GM19468 (cell line): ENCODE measurements around the gene DDC.

Experiments used
- ATAC-seq: cut with Tn5 transposase; IDR thresholded peaks from one replicate; pipeline ENCODE4 v1.9.1; 2021; ENCODE audit warnings: mild to moderate bottlenecking, moderate library complexity, moderate number of reproducible peaks; ENCODE audit not compliant: unreplicated experiment; ENCODE audit errors: extremely low read depth

DDC gene

GRCh38 chr7:50495746-50496145 lies 69.5 kb downstream of the DDC start:
- ATAC-seq: no peak

GRCh38 chr7:50492770-50493519 lies 72.3 kb downstream of the DDC start:
- ATAC-seq: no peak

- ATAC-seq: no peak
These were observed 73.3 kb downstream of the DDC start for GRCh38 chr7:50491943-50492342.

GRCh38 chr7:50491209-50491608 lies 74.0 kb downstream of the DDC start:
- ATAC-seq: no peak

- no peak for ATAC-seq
These were observed 76.8 kb downstream of the DDC start for GRCh38 chr7:50488379-50488778.

- ATAC-seq: no peak
These were observed 78.7 kb downstream of the DDC start for GRCh38 chr7:50486512-50486911.

GRCh38 chr7:50481867-50482266 lies 83.3 kb downstream of the DDC start:
- no peak for ATAC-seq

GRCh38 chr7:50480797-50481196 lies 84.4 kb downstream of the DDC start:
- no peak for ATAC-seq

GRCh38 chr7:50479743-50480517 lies 85.3 kb downstream of the DDC start:
- no peak for ATAC-seq

- ATAC-seq: no peak
These were observed 87.6 kb downstream of the DDC start for GRCh38 chr7:50477640-50478039.

- no peak for ATAC-seq
These were observed 88.1 kb downstream of the DDC start for GRCh38 chr7:50476953-50477625.

- no peak for ATAC-seq
These were observed 89.9 kb downstream of the DDC start for GRCh38 chr7:50475340-50475739.

- no peak for ATAC-seq
These were observed 90.6 kb downstream of the DDC start for GRCh38 chr7:50474382-50475160.

- ATAC-seq: no peak
These were observed 91.7 kb downstream of the DDC start for GRCh38 chr7:50473531-50473930.

GRCh38 chr7:50472427-50472826 lies 92.8 kb downstream of the DDC start:
- ATAC-seq: no peak

- ATAC-seq: no peak
These were observed 93.2 kb downstream of the DDC start for GRCh38 chr7:50471970-50472369.

GRCh38 chr7:50470250-50471163 lies 94.7 kb downstream of the DDC start:
- ATAC-seq: no peak

- no peak for ATAC-seq
These were observed 96.0 kb downstream of the DDC start for GRCh38 chr7:50469181-50469580.
